WTC11 (cell line): ENCODE measurements around the gene SCAF4.

Source experiments
- ATF2 ChIP-seq: sonication (generic); formaldehyde crosslinking; IDR thresholded peaks from 2 replicates; pipeline ENCODE4 v1.8.1; 2022; ENCODE audit warnings: low read depth, missing genetic modification reagents, borderline replicate concordance
- CTCF ChIP-seq: fragments of 200-600 bp; IDR thresholded peaks from 2 replicates; pipeline ENCODE4 v1.8.0; 2022; ENCODE audit warnings: antibody characterized with exemption
- FOXJ3 ChIP-seq: sonication (generic); formaldehyde crosslinking; IDR thresholded peaks from 2 replicates; pipeline ENCODE4 v1.9.0; 2021; ENCODE audit warnings: missing genetic modification reagents, mild to moderate bottlenecking, borderline replicate concordance
- IRF1 ChIP-seq: sonication (generic); formaldehyde crosslinking; IDR thresholded peaks from 2 replicates; pipeline ENCODE4 v1.8.0; 2023; ENCODE audit warnings: missing genetic modification reagents
- MXD4 ChIP-seq: fragments of 250-450 bp; sonication (Bioruptor Pico); IDR thresholded peaks from 2 replicates; pipeline ENCODE4 v1.8.0; 2021; ENCODE audit warnings: mild to moderate bottlenecking, moderate library complexity, borderline replicate concordance
- NR3C1 ChIP-seq: sonication (generic); formaldehyde crosslinking; conservative IDR thresholded peaks from 2 replicates; pipeline ENCODE4 v1.8.1; 2023; ENCODE audit warnings: low read depth, mild to moderate bottlenecking, missing genetic modification reagents
- SP1 ChIP-seq: sonication (generic); formaldehyde crosslinking; conservative IDR thresholded peaks from 2 replicates; pipeline ENCODE4 v1.8.1; 2022; ENCODE audit warnings: missing genetic modification reagents
- STAT6 ChIP-seq: sonication (generic); formaldehyde crosslinking; conservative IDR thresholded peaks from 2 replicates; pipeline ENCODE4 v1.8.1; 2023; ENCODE audit warnings: mild to moderate bottlenecking, low read depth, missing genetic modification reagents, moderate library complexity
- ZSCAN18 ChIP-seq: fragments of 250-450 bp; sonication (Bioruptor Pico); IDR thresholded peaks from 2 replicates; pipeline ENCODE4 v2.1.2; 2022; ENCODE audit warnings: mild to moderate bottlenecking, moderate library complexity

- TF ChIP-seq CTCF = no peak
- TF ChIP-seq ATF2 = no peak
- TF ChIP-seq ZSCAN18 (CRISPR knock-in tag) = no peak
- TF ChIP-seq FOXJ3 (CRISPR knock-in tag) = no peak
- no peak for TF ChIP-seq MXD4 (CRISPR knock-in tag)
- TF ChIP-seq NR3C1 (CRISPR knock-in tag) = no peak
- TF ChIP-seq IRF1 (CRISPR knock-in tag) = no peak
- TF ChIP-seq SP1 (CRISPR knock-in tag) = no peak
- no peak for TF ChIP-seq STAT6 (CRISPR knock-in tag)
Measured at GRCh38 chr21:31756787-31757186, 24.9 kb upstream of the SCAF4 start.
